Spleen (tissue), 7 donors: ENCODE measurements around the gene TANC1.

Source experiments
- POLR2A ChIP-seq, 3 donors: fragments of 450-650 bp; IDR thresholded peaks; one replicate each; pipeline ENCODE4 v1.5.1; 2017; ENCODE audit warnings: antibody characterized with exemption in 3 of 3, mild to moderate bottlenecking in 1 of 3
- POLR2AphosphoS5 ChIP-seq, 3 donors: sonication (generic); formaldehyde crosslinking; IDR thresholded peaks; one replicate each; pipeline ENCODE4 v1.5.1; 2017; ENCODE audit warnings: antibody characterized with exemption in 3 of 3
- TF ChIP-seq, protein P1 (sequence below), 11 experiments: fragments of 200-600 bp in 7 of 11; fragments of 450-650 bp in 4 of 11; sonication (generic) in 4 of 11; IDR thresholded peaks in 8 of 11; conservative IDR thresholded peaks in 3 of 11; 1 replicate in 7 of 11; 2 replicates in 4 of 11; pipeline versions ENCODE4 v1.4.0 to v1.8.0; 2016 to 2021; ENCODE audit warnings: antibody characterized with exemption in 11 of 11, inconsistent platforms in 4 of 11, mild to moderate bottlenecking in 1 of 11
- donor health status: DM: no; HTN: no; CAD: no; lungs with moderate emphysema.
- donor health status: DM: no; HTN: no; CAD: no.
- donor health status: DM: no; HTN: no; CAD: no.

DNA sequence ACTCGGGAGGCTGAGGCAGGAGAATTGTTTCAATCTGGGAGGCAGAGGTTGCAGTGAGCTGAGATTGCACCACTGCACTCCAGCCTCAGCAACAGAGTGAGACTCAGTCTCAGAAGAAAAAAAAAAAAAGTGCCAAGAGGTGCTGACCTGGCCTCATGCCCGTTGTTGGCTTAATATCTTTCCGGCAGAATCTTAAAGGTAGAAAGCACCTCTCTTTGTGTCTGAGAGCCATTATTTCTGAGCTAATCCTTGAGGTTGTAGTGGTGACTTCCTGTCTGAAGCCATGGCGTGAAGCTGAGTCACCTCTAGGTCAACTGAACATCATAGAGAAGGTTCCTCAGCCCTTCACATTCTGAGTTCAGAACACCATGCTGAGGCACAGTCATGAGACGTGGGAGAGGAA, 257.6 kb downstream of the TANC1 start:
- TF ChIP-seq, protein P1, sequence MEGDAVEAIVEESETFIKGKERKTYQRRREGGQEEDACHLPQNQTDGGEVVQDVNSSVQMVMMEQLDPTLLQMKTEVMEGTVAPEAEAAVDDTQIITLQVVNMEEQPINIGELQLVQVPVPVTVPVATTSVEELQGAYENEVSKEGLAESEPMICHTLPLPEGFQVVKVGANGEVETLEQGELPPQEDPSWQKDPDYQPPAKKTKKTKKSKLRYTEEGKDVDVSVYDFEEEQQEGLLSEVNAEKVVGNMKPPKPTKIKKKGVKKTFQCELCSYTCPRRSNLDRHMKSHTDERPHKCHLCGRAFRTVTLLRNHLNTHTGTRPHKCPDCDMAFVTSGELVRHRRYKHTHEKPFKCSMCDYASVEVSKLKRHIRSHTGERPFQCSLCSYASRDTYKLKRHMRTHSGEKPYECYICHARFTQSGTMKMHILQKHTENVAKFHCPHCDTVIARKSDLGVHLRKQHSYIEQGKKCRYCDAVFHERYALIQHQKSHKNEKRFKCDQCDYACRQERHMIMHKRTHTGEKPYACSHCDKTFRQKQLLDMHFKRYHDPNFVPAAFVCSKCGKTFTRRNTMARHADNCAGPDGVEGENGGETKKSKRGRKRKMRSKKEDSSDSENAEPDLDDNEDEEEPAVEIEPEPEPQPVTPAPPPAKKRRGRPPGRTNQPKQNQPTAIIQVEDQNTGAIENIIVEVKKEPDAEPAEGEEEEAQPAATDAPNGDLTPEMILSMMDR (IDR thresholded peaks at IDR 0.05 in 8 of 11, conservative IDR thresholded peaks at IDR 0.05 in 3 of 11), result no peak
- TF ChIP-seq POLR2A (IDR thresholded peaks at IDR 0.05) (no peak), POLR2AphosphoS5 (IDR thresholded peaks at IDR 0.05) (peak in 1 of 3 donors; percentile 46)
